Measurements from ENCODE around the gene NECTIN1.

Gene NECTIN1

DNA sequence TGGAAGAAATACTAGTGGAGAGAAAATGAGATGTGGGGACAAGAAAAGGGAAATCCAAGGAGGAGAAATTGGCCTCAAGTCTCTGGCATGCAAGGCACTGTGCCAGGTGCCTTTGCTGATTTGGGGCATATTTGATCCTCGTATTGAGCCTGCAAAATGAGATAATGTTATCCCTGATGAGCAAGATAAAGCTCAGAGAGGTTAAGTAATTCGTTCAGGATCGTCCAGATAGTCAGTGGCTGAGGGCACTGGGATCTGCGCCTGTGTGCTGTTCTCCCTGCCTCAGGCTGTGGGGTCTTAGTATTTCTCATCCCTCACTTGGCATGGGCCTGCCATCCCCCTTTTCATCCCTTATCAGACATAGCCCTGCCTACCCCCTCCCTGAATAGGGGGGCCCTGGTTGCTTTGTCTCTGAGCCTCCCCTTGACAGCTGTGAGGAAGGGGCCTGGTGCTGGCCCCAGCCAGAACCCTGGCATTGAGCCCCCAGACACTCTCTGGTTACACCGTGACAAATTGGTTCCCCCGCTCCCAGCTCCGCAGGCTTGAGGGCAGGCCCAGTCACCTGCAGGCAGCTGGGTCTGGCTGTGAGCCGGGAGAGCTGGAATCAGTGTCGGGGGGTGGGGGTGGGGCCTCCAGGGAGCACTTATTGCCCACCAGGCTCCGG is 85.7 kb downstream of the NECTIN1 start:
- Histone ChIP-seq H3K27ac (no peak overlapping the region), H3K4me3 (no peak overlapping the region)
- no peak for DNase-seq (ENCODE audit: low spot score)
- TF ChIP-seq, protein P1, sequence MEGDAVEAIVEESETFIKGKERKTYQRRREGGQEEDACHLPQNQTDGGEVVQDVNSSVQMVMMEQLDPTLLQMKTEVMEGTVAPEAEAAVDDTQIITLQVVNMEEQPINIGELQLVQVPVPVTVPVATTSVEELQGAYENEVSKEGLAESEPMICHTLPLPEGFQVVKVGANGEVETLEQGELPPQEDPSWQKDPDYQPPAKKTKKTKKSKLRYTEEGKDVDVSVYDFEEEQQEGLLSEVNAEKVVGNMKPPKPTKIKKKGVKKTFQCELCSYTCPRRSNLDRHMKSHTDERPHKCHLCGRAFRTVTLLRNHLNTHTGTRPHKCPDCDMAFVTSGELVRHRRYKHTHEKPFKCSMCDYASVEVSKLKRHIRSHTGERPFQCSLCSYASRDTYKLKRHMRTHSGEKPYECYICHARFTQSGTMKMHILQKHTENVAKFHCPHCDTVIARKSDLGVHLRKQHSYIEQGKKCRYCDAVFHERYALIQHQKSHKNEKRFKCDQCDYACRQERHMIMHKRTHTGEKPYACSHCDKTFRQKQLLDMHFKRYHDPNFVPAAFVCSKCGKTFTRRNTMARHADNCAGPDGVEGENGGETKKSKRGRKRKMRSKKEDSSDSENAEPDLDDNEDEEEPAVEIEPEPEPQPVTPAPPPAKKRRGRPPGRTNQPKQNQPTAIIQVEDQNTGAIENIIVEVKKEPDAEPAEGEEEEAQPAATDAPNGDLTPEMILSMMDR (IDR thresholded peaks at IDR 0.05), result no peak

DNA sequence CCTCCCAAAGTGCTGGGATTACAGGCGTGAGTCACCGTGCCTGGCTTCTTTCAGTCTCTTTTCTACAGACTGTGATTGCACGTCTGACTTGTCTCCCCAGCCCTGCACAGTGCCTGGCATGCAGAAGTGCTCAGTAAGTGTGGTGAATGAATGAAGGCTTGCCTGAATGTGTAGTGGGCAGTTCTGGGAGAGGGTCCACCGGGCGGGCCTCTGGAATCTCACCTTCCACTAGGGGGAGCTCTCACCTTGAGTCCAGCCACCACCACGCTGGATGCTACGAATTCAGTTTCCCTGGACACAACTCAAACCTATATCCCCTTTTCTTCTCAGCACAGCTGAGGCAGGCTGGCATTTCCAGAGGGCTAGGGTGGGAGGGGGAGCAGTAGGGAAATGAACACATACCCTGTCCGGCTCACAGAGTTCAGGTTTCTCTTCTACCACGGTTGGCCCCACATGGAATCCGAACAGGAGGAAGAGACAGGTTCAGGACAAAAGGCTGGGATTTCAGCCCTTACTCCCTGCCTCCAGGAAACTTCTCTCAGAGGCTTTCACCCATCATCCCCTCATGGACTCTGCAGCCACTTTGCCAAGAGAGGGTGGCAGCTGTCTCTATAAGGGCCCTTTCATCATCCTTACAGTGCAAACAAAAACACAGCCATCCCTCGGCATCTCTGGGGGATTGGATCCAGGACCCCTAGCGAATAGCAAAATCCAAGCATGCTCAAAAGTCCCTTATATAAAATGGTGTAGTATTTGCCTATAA is 86.8 kb downstream of the NECTIN1 start:
- H3K4me3 ChIP-seq, result no peak overlapping the region
- TF ChIP-seq, protein P1 (IDR thresholded peaks at IDR 0.05), result no peak
- no peak for DNase-seq (ENCODE audit: low spot score)
- H3K27ac ChIP-seq, result no peak overlapping the region

DNA sequence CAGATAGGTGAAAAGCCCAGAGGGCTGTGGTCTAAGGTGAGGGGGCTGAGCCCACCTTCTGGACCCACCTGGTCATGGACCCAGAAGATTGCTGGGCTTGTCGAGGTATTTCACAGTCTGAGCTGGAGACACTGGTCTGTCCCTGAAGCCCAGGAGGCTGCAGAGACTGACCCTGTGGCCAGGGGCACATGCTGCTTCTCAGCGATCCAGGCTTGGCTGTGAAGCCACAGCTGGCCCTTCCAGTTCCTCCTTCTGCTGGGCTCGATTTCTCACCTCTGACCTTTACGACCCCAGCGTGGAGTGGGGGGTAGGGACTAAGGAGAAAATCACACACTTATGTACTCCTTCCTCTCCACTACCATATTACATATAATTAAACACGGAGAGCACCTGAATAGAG is 88.5 kb downstream of the NECTIN1 start:
- H3K4me3 ChIP-seq, result no peak overlapping the region
- no peak for DNase-seq (ENCODE audit: low spot score)
- TF ChIP-seq, protein P1 (IDR thresholded peaks at IDR 0.05), result no peak
- no peak overlapping the region for H3K27ac ChIP-seq

DNA sequence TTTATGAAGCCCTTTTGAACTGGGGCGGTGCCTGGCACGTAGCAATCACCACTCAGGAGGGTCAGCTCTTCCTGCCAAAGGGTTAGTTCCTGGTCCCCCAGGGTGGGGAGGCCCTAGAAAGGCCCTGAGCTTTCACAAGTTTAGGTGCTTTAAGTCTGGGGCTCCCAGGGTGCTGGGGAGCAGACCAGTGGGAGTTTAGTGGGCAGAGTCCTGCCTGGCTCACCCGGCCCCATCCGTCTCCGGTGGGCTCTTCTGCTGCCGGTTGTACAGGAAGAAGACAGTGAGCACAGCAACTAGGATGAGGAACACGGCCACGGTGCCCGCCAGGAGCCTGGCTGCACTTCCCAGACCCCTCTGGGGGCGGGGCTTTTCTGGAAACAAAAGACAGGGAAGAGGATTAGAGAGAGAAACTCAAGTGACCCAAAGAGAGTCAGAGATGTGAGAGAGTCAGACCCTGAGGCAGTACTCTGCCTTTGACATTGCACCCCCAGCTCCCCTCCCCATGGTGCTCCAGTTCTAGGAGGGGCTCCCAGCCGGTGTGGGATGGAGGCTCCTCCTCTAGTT is 89.3 kb downstream of the NECTIN1 start:
- no peak overlapping the region for H3K27ac ChIP-seq
- no peak for DNase-seq (ENCODE audit: low spot score)
- no peak overlapping the region for H3K4me3 ChIP-seq
- TF ChIP-seq, protein P1 (IDR thresholded peaks at IDR 0.05), result no peak

DNA sequence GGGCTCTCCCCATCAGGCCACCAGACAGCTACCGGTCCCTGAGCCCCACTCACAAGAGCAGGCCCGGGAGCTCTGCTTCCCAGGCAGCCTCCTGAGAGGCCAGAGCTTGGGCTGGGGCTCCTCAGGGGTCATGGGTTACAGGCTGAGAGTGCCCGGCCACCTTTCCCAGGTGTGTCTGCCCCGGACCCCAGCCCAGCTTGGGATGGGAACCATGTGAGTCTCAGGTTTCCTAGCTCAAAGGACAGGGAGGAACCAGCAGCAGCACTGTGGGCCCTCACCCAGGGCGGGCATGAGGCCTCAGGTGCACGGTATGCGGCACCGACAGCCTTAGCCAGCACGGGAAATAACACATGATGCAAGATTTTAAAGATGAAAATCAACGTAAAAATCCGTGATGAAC is 90.1 kb downstream of the NECTIN1 start:
- Histone ChIP-seq H3K27ac (no peak overlapping the region), H3K4me3 (no peak overlapping the region)
- DNase-seq (ENCODE audit: low spot score), result no peak
- TF ChIP-seq, protein P1 (IDR thresholded peaks at IDR 0.05), result no peak

DNA sequence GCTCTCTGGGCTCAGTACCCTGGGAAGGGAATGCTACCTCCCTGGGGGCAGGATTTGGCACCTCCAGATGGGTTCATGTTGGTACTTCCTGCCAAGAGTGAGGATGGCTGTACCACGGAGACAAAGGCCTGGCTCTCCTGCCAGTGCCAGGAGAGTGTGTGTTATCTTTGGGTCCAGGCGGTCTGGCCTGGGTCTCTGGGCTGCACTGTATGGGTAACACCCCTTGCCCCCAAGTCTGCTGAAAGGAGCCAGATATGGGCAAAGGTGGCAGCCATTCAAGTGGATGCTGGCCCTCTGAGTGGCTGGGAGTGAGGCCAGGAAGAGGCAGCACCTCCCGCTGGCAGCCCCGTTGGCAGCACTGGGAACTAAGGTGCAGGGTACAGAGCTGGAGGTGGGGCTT is 91.5 kb downstream of the NECTIN1 start:
- TF ChIP-seq, protein P1 (IDR thresholded peaks at IDR 0.05), result no peak
- Histone ChIP-seq H3K27ac (no peak overlapping the region), H3K4me3 (no peak overlapping the region)
- no peak for DNase-seq (ENCODE audit: low spot score)

Measured in coronary artery (tissue), 2 donors.